Measurements from ENCODE around the gene SNAPC4. TPM values are rescaled to one million over a fixed set of nuclear protein-coding genes. Genes with fewer than 3 reads are reported as not detected.

Gene SNAPC4
- total RNA-seq, 1 donor from 2014 or later: 9.4 TPM

- no peaks in the 10 kb centered on the region for H3K27me3 ChIP-seq
- H3K27ac ChIP-seq: no peak overlapping the region
- intact Hi-C loops (cut with DNase I): no loop called here
- TF ChIP-seq, protein P1, sequence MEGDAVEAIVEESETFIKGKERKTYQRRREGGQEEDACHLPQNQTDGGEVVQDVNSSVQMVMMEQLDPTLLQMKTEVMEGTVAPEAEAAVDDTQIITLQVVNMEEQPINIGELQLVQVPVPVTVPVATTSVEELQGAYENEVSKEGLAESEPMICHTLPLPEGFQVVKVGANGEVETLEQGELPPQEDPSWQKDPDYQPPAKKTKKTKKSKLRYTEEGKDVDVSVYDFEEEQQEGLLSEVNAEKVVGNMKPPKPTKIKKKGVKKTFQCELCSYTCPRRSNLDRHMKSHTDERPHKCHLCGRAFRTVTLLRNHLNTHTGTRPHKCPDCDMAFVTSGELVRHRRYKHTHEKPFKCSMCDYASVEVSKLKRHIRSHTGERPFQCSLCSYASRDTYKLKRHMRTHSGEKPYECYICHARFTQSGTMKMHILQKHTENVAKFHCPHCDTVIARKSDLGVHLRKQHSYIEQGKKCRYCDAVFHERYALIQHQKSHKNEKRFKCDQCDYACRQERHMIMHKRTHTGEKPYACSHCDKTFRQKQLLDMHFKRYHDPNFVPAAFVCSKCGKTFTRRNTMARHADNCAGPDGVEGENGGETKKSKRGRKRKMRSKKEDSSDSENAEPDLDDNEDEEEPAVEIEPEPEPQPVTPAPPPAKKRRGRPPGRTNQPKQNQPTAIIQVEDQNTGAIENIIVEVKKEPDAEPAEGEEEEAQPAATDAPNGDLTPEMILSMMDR (IDR thresholded peaks at IDR 0.05): no peak
- no peaks in the 10 kb centered on the region for H3K9me3 ChIP-seq
- peaks cover 50 to 66% of the 10 kb centered on the region in 2 donors for H3K36me3 ChIP-seq
- no peak overlapping the region for H3K4me3 ChIP-seq
- peaks cover 8 to 9% of the 10 kb centered on the region in 2 donors for H3K4me1 ChIP-seq
- DNase-seq (ENCODE audit: low spot score in 2 of 2): no peak
Measured at GRCh38 chr9:136395020-136395340, 5.0 kb downstream of the SNAPC4 start.

GRCh38 chr9:136394312-136395019, 5.5 kb downstream of the SNAPC4 start:
- H3K36me3 ChIP-seq: peaks cover 55 to 71% of the 10 kb centered on the region in 2 donors
- no peaks in the 10 kb centered on the region for H3K9me3 ChIP-seq
- no peak for DNase-seq (ENCODE audit: low spot score in 2 of 2)
- intact Hi-C loops (cut with DNase I): no loop called here
- no peaks in the 10 kb centered on the region for H3K27me3 ChIP-seq
- TF ChIP-seq, protein P1 (IDR thresholded peaks at IDR 0.05): no peak
- H3K4me1 ChIP-seq: peaks cover 6 to 9% of the 10 kb centered on the region in 2 donors
- H3K27ac ChIP-seq: no peak overlapping the region
- no peak overlapping the region for H3K4me3 ChIP-seq

DNA sequence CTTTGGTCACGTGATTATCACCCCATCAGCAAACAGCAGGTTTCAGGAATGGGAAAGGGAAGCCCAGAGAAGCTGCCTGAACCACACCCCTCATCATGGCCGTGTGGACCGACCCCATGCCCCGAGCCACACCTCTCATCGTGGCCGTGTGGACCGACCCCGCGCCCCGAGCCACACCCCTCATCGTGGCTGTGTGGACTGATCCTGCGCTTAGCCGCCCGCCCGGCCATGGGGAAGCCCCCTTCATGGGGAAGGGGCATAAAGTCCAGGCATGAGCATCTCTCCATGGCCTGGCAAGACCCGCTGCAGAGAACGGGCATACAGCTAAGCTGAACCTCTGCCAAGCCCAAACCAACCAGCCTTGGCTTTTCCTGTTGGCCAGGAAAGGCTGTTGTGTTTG, 6.4 kb downstream of the SNAPC4 start:
- Histone ChIP-seq H3K27me3 (no peaks in the 10 kb centered on the region), H3K4me1 (peaks cover 0 to under 1% of the 10 kb centered on the region in 2 donors), H3K9me3 (no peaks in the 10 kb centered on the region), H3K27ac (no peak overlapping the region), H3K4me3 (no peak overlapping the region), H3K36me3 (peaks cover 63 to 78% of the 10 kb centered on the region in 2 donors)
- TF ChIP-seq, protein P1 (IDR thresholded peaks at IDR 0.05): no peak
- intact Hi-C loops (cut with DNase I): no loop called here
- DNase-seq (ENCODE audit: low spot score in 2 of 2): no peak

DNA sequence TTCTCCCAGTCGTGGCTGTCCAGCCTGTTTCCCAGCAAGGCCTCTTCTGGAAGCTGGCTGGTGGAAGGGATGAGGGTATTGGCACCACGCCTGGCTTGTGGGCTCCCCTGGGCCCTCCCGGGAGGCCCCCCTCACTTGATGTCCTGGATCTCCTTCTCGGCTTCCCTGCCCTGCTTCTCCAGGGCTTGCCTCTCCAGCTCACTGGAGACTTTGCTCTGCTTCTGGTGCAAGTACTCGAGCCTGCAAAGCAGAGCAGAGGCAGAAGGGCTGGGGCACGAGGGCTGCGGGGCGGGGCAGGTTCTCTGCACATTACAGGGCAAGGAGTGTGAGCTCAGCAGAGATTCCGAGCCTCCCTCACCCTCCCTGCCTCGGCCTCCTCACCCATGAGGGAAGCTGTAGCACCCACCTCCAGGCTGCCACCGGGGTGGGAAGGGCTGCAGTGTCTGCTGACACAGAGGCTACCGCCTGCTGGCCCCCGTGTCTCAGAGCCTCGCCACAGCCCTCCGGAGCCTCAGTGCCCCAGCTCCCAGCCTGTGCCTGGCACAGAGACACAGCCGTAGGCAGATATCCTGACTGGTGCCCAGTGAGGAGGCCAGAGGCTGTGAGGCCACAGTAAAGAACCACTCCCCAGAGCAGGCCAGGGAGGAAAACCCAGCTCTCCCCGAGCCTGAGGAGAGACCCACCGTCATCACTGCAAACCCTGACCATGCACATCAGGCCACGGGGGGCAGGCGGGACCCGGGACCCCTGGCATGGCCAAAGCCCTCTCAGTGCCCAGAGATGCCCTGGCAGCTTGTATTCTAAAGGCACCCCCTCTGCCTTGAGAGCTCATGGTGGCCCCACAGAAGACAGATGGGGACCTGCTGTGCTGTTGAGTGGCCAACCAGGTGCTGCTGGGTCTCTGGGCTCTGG, 7.2 kb downstream of the SNAPC4 start:
- intact Hi-C loops (cut with DNase I): no loop called here
- H3K27me3 ChIP-seq: no peaks in the 10 kb centered on the region
- TF ChIP-seq, protein P1 (IDR thresholded peaks at IDR 0.05): no peak
- H3K27ac ChIP-seq: no peak overlapping the region
- no peak for DNase-seq (ENCODE audit: low spot score in 2 of 2)
- no peak overlapping the region for H3K4me3 ChIP-seq
- no peaks in the 10 kb centered on the region for H3K9me3 ChIP-seq
- peaks cover 69 to 82% of the 10 kb centered on the region in 2 donors for H3K36me3 ChIP-seq
- H3K4me1 ChIP-seq: no peaks in the 10 kb centered on the region

- DNase-seq (ENCODE audit: low spot score in 2 of 2): no peak
- intact Hi-C loops (cut with DNase I): no loop called here
- Histone ChIP-seq H3K4me1 (no peaks in the 10 kb centered on the region), H3K36me3 (peaks cover 73 to 86% of the 10 kb centered on the region in 2 donors), H3K9me3 (no peaks in the 10 kb centered on the region), H3K27me3 (no peaks in the 10 kb centered on the region), H3K27ac (no peak overlapping the region), H3K4me3 (no peak overlapping the region)
- TF ChIP-seq, protein P1 (IDR thresholded peaks at IDR 0.05): no peak
Measured at GRCh38 chr9:136391737-136392537, 8.0 kb downstream of the SNAPC4 start.
